K562 (cell line): ENCODE data around the gene NAPA. TPM values are rescaled to one million over a fixed set of nuclear protein-coding genes. Genes with fewer than 3 reads are reported as not detected.

Experiments used
- ATAC-seq: fragments of 200-7000 bp; cut with Tn5 transposase; 3 replicates; pipeline ENCODE4 v1.9.1; 2020; ENCODE audit warnings: moderate library complexity
- BruUV-seq: library from RNA; stranded (reverse); fragments of 400-500 nt; replicated peaks from 2 replicates; lab custom pipeline; 2021; lab: Mats Ljungman, UMichigan
- CTCF ChIA-PET: fragments of 300-600 bp; formaldehyde crosslinking; extraction: SDS; loops from one replicate; lab custom pipeline; 2021; ENCODE audit warnings: low intra/inter-chr PET ratio; lab: Yijun Ruan, JAX
- POLR2A ChIA-PET: fragments of 300-600, 350-650 bp; sonication (Branson Sonifier 250); formaldehyde crosslinking; extraction: SDS; loops from one replicate; lab custom pipeline; 2021; ENCODE audit warnings: antibody characterized with exemption, inconsistent platforms; lab: Yijun Ruan, JAX
- DNase-seq, 4 experiments: peaks; one replicate each; pipeline versions ENCODE4 v3.0.0 to v3.0.0-alpha.2; 2011 to 2018; ENCODE audit warnings: low spot score in 3 of 4, mixed read lengths in 3 of 4; ENCODE audit errors: extremely low read depth in 1 of 4
- FAIRE-seq: peaks from 2 replicates; lab custom pipeline; 2011; peaks lifted over from hg19 to GRCh38; lab: Jason Lieb, UNC
- H2AFZ ChIP-seq: 2 replicates; pipeline ENCODE4 v1.6.0; 2011; ENCODE audit warnings: low read depth, low read length, control low read depth, inconsistent platforms
- H3K27ac ChIP-seq: fragments of 200-600 bp; 3 replicates; pipeline ENCODE4 v1.8.0; 2011; ENCODE audit warnings: low read depth, mild to moderate bottlenecking, control low read depth, inconsistent platforms, low read length, moderate library complexity, mixed read lengths; ENCODE audit errors: extremely low read depth
- H3K27me3 ChIP-seq, 2 experiments: fragments of 300-600 bp in 1 of 2; 2 replicates in 1 of 2; 3 replicates in 1 of 2; pipeline versions ENCODE4 v1.6.0 to v1.8.0; 2011; ENCODE audit warnings: inconsistent platforms in 2 of 2, low read length in 2 of 2, mild to moderate bottlenecking in 1 of 2, mixed read lengths in 1 of 2, moderate library complexity in 1 of 2; ENCODE audit not compliant: control insufficient read depth in 2 of 2, insufficient read depth in 2 of 2
- H3K36me3 ChIP-seq: fragments of 300-600 bp; 3 replicates; pipeline ENCODE4 v1.8.0; 2011; ENCODE audit warnings: mild to moderate bottlenecking, low read length, inconsistent platforms; ENCODE audit not compliant: control insufficient read depth, insufficient read depth
- H3K4me1 ChIP-seq, 2 experiments: fragments of 200-600 bp in 1 of 2; replicated peaks in 1 of 2; 2 replicates in 1 of 2; 3 replicates in 1 of 2; pipeline versions ENCODE4 v1.5.1 to v1.8.0; 2011; ENCODE audit warnings: inconsistent platforms in 2 of 2, low read length in 2 of 2, mild to moderate bottlenecking in 1 of 2, mixed read lengths in 1 of 2, moderate library complexity in 1 of 2; ENCODE audit not compliant: control insufficient read depth in 2 of 2, insufficient read depth in 2 of 2
- H3K4me2 ChIP-seq: 2 replicates; pipeline ENCODE4 v1.6.1; 2011; ENCODE audit warnings: low read length, control low read depth, inconsistent platforms, mixed read lengths; ENCODE audit not compliant: insufficient read depth
- H3K4me3 ChIP-seq: fragments of 200-600 bp; sonication (generic), shearing (Covaris generic); 2 replicates; pipeline ENCODE4 v1.5.1; 2016; ENCODE audit warnings: control low read depth, inconsistent platforms
- H3K79me2 ChIP-seq: fragments of 200-600 bp; 3 replicates; pipeline ENCODE4 v1.8.0; 2011; ENCODE audit warnings: low read length, inconsistent platforms; ENCODE audit not compliant: control insufficient read depth, insufficient read depth
- H3K9ac ChIP-seq, 2 experiments: 2 replicates each; pipeline versions ENCODE4 v1.6.0 to v1.6.1; 2011; ENCODE audit warnings: low read depth in 2 of 2, low read length in 2 of 2, control low read depth in 1 of 2, inconsistent platforms in 1 of 2, mild to moderate bottlenecking in 1 of 2, mixed read lengths in 1 of 2; ENCODE audit not compliant: insufficient read depth in 1 of 2
- H3K9me1 ChIP-seq: one replicate; pipeline ENCODE4 v1.6.0; 2011; ENCODE audit warnings: inconsistent platforms, mild to moderate bottlenecking, low read length, moderate library complexity; ENCODE audit not compliant: control insufficient read depth, insufficient read depth
- H3K9me3 ChIP-seq: replicated peaks from 2 replicates; pipeline ENCODE4 v1.5.1; 2011; ENCODE audit warnings: low read depth, low read length, inconsistent platforms; ENCODE audit not compliant: control insufficient read depth, insufficient read depth
- H4K20me1 ChIP-seq: replicated peaks from 2 replicates; pipeline ENCODE4 v1.6.1; 2011; ENCODE audit warnings: low read length, inconsistent platforms, mixed read lengths; ENCODE audit not compliant: control insufficient read depth, insufficient read depth
- CHCHD3 ChIP-seq: fragments of 250-450 bp; sonication (Bioruptor Pico); IDR thresholded peaks from 2 replicates; pipeline ENCODE4 v2.1.2; 2022; ENCODE audit warnings: mild to moderate bottlenecking
- POLR3G ChIP-seq: IDR thresholded peaks from 2 replicates; pipeline ENCODE4 v1.6.1; 2011; ENCODE audit not compliant: insufficient read length, insufficient replicate concordance; ENCODE audit errors: extremely low read depth
- RAD21 ChIP-seq, 2 experiments: fragments of 250-450 bp in 1 of 2; fragments of 450-650 bp in 1 of 2; sonication (Bioruptor Pico) in 1 of 2; formaldehyde crosslinking in 1 of 2; IDR thresholded peaks in 1 of 2; conservative IDR thresholded peaks in 1 of 2; 2 replicates each; pipeline versions ENCODE4 v1.4.0 to v1.8.0; 2020 to 2022; ENCODE audit warnings: mild to moderate bottlenecking in 2 of 2, moderate library complexity in 1 of 2
- SLC30A9 ChIP-seq: fragments of 250-450 bp; sonication (Bioruptor Pico); IDR thresholded peaks from 2 replicates; pipeline ENCODE4 v1.8.0; 2022; ENCODE audit warnings: mild to moderate bottlenecking, moderate library complexity
- WGBS: fragments of 100-300 bp; shearing (Covaris generic); methylation state at CpG from one replicate; pipeline ENCODE4 v1.1.6; 2016; ENCODE audit warnings: low coverage, mixed read lengths; ENCODE audit not compliant: insufficient coverage; ENCODE audit errors: missing lambda C conversion rate; 5-methylcytosine and 5-hydroxymethylcytosine counted together
- in situ Hi-C: fragments of 300-500 bp; cut with MboI; formaldehyde crosslinking; loops from 4 replicates; pipeline ENCODE4 v1.15.0; 2018; ENCODE audit warnings: inconsistent platforms, mixed read lengths
- intact Hi-C: fragments of 100-400 bp; cut with micrococcal nuclease; formaldehyde crosslinking; loops from 2 replicates; pipeline ENCODE4 v1.14.2; 2022
- polyA plus RNA-seq, 8 experiments: library from polyadenylated mRNA; depleted of rRNA in 4 of 8; stranded (reverse) in 5 of 8; unstranded in 3 of 8; fragments of >200 nt; fragmentation: Nextera tagmentation in 2 of 8; fragmentation: Illumina TruSeq in 1 of 8; extraction: Ambion mirVana in 2 of 8; extraction: Trizol in 1 of 8; gene quantifications; 2 replicates each; pipeline versions ENCODE4 v1.2.1 to v1.2.3, GENCODE V29; 2011 to 2014; ENCODE audit warnings: inconsistent platforms in 1 of 8, missing spikeins in 1 of 8
- total RNA-seq, 7 experiments: library from RNA; depleted of rRNA in 6 of 7; stranded (reverse); fragments of >200 nt in 6 of 7; fragmentation: Illumina TruSeq in 2 of 7; extraction: Trizol in 2 of 7; gene quantifications; 2 replicates each; pipeline versions ENCODE4 v1.2.1 to v1.2.3, GENCODE V29; 2011 to 2021; ENCODE audit warnings: low replicate concordance in 1 of 7
- TF ChIP-seq, protein P1 (sequence below), 2 experiments: fragments of 450-650 bp; formaldehyde crosslinking in 1 of 2; IDR thresholded peaks; 2 replicates each; pipeline versions ENCODE4 v1.4.0 to v1.6.1; 2014 to 2020; ENCODE audit warnings: mild to moderate bottlenecking in 2 of 2, borderline replicate concordance in 1 of 2, low read depth in 1 of 2
- TF ChIP-seq, protein P2 (sequence below): IDR thresholded peaks from 2 replicates; pipeline ENCODE4 v1.6.1; 2011; ENCODE audit warnings: borderline replicate concordance, low read depth, mild to moderate bottlenecking, moderate library complexity, low read length; ENCODE audit not compliant: insufficient read depth, poor library complexity, severe bottlenecking
- TF ChIP-seq, protein P3 (sequence below), 3 experiments: IDR thresholded peaks in 2 of 3; conservative IDR thresholded peaks in 1 of 3; 2 replicates each; pipeline ENCODE4 v1.5.1; 2011 to 2012; ENCODE audit warnings: low read length in 3 of 3, mild to moderate bottlenecking in 3 of 3, control low read depth in 2 of 3, improper control_type of control experiment in 1 of 3, inconsistent platforms in 1 of 3, low read depth in 1 of 3, mixed read lengths in 1 of 3, moderate library complexity in 1 of 3; ENCODE audit not compliant: insufficient read depth in 2 of 3

Gene NAPA
- total and polyA plus RNA-seq, 9 of the 15 experiments (the other 6 are each of a cell fraction or from before 2014, with no cell fraction given) = 5.4 to 98.6 (median 77.5) TPM

DNA sequence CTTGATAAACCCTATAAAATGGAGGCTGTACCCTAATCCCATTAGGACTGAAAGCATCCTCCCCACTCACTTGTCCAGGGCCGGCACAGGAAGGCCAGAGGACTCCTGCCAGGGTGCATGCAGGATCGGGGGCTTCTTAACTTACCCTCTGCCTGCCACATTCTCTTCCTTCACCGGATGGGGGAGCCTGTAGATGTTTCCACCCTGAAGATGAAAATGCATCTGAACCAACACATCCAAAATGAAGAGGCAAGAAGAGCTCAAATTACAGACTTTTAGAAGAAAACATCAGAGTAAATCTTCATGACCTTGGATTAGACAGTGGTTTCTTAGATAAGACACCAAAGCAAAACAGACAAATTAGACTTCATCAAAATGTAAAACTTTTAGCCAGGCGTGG lies 25.9 kb upstream of the NAPA start:
- TF ChIP-seq, protein P1, sequence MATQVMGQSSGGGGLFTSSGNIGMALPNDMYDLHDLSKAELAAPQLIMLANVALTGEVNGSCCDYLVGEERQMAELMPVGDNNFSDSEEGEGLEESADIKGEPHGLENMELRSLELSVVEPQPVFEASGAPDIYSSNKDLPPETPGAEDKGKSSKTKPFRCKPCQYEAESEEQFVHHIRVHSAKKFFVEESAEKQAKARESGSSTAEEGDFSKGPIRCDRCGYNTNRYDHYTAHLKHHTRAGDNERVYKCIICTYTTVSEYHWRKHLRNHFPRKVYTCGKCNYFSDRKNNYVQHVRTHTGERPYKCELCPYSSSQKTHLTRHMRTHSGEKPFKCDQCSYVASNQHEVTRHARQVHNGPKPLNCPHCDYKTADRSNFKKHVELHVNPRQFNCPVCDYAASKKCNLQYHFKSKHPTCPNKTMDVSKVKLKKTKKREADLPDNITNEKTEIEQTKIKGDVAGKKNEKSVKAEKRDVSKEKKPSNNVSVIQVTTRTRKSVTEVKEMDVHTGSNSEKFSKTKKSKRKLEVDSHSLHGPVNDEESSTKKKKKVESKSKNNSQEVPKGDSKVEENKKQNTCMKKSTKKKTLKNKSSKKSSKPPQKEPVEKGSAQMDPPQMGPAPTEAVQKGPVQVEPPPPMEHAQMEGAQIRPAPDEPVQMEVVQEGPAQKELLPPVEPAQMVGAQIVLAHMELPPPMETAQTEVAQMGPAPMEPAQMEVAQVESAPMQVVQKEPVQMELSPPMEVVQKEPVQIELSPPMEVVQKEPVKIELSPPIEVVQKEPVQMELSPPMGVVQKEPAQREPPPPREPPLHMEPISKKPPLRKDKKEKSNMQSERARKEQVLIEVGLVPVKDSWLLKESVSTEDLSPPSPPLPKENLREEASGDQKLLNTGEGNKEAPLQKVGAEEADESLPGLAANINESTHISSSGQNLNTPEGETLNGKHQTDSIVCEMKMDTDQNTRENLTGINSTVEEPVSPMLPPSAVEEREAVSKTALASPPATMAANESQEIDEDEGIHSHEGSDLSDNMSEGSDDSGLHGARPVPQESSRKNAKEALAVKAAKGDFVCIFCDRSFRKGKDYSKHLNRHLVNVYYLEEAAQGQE (IDR thresholded peaks at IDR 0.05; ENCODE audit: borderline replicate concordance) = peak; percentile 14; the same call in 1 of the 2 replicates
- TF ChIP-seq, protein P1 (CRISPR knock-in tag; IDR thresholded peaks at IDR 0.05; ENCODE audit: low read depth) = no peak
- TF ChIP-seq RAD21 (CRISPR knock-in tag; conservative IDR thresholded peaks at IDR 0.05 in 1 of 2, IDR thresholded peaks at IDR 0.05 in 1 of 2) = peak; percentile 11 to 40; a peak in 1 of 4 replicates
- TF ChIP-seq CHCHD3 = no peak
- TF ChIP-seq POLR3G = no peak
- TF ChIP-seq, protein P2, sequence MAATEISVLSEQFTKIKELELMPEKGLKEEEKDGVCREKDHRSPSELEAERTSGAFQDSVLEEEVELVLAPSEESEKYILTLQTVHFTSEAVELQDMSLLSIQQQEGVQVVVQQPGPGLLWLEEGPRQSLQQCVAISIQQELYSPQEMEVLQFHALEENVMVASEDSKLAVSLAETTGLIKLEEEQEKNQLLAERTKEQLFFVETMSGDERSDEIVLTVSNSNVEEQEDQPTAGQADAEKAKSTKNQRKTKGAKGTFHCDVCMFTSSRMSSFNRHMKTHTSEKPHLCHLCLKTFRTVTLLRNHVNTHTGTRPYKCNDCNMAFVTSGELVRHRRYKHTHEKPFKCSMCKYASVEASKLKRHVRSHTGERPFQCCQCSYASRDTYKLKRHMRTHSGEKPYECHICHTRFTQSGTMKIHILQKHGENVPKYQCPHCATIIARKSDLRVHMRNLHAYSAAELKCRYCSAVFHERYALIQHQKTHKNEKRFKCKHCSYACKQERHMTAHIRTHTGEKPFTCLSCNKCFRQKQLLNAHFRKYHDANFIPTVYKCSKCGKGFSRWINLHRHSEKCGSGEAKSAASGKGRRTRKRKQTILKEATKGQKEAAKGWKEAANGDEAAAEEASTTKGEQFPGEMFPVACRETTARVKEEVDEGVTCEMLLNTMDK = peak; percentile 18
- no peak for TF ChIP-seq SLC30A9 (CRISPR knock-in tag)
- TF ChIP-seq, protein P3, sequence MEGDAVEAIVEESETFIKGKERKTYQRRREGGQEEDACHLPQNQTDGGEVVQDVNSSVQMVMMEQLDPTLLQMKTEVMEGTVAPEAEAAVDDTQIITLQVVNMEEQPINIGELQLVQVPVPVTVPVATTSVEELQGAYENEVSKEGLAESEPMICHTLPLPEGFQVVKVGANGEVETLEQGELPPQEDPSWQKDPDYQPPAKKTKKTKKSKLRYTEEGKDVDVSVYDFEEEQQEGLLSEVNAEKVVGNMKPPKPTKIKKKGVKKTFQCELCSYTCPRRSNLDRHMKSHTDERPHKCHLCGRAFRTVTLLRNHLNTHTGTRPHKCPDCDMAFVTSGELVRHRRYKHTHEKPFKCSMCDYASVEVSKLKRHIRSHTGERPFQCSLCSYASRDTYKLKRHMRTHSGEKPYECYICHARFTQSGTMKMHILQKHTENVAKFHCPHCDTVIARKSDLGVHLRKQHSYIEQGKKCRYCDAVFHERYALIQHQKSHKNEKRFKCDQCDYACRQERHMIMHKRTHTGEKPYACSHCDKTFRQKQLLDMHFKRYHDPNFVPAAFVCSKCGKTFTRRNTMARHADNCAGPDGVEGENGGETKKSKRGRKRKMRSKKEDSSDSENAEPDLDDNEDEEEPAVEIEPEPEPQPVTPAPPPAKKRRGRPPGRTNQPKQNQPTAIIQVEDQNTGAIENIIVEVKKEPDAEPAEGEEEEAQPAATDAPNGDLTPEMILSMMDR (IDR thresholded peaks at IDR 0.05 in 2 of 3, conservative IDR thresholded peaks at IDR 0.05 in 1 of 3; ENCODE audit: insufficient read depth in 2 of 3, low read depth in 1 of 3, low read length in 3 of 3) = peak; percentile 28 to 53 (median 42); a peak in 3 of 6 replicates
- ChIA-PET POLR2A (no interaction called here), CTCF (interaction anchor here (1.0 kb wide), 1 partner anchor 249 kb away, joined by 3 read pairs; no protein-coding TSS in a partner anchor)
- no peaks in the 10 kb centered on the region for H3K36me3 ChIP-seq
- H3K27ac ChIP-seq = no peak overlapping the region
- H4K20me1 ChIP-seq = no peaks in the 10 kb centered on the region
- intact Hi-C loops (no loop called here), in situ Hi-C loops (no loop called here)
- ATAC-seq (peak; percentile 73), FAIRE-seq (no peak), DNase-seq (peak in 3 of 4 experiments; percentile 37 to 45 (median 41))
- no peak overlapping the region for H3K4me2 ChIP-seq
- H3K4me3 ChIP-seq = no peak overlapping the region
- 28% methylated on average over 4 of the region's 4 CpGs for WGBS
- H3K9me3 ChIP-seq = no peaks in the 10 kb centered on the region
- H3K4me1 ChIP-seq = peaks cover 3 to 33% of the 10 kb centered on the region in 2 experiments; a peak in 4 of 5 replicates
- no peaks in the 10 kb centered on the region for H3K79me2 ChIP-seq
- no TSS peak for BruUV-seq
- H3K9ac ChIP-seq = no peak overlapping the region
- no peaks in the 10 kb centered on the region for H3K9me1 ChIP-seq
- no peak overlapping the region for H2AFZ ChIP-seq
- peaks cover 12 to 20% of the 10 kb centered on the region in 2 experiments for H3K27me3 ChIP-seq
